GM18867 (cell line): ENCODE data around the gene CFL1.

Experiments used
- ATAC-seq: cut with Tn5 transposase; IDR thresholded peaks from one replicate; pipeline ENCODE4 v1.9.1; 2021; ENCODE audit warnings: mild to moderate bottlenecking, moderate library complexity; ENCODE audit not compliant: unreplicated experiment

The CFL1 gene

DNA sequence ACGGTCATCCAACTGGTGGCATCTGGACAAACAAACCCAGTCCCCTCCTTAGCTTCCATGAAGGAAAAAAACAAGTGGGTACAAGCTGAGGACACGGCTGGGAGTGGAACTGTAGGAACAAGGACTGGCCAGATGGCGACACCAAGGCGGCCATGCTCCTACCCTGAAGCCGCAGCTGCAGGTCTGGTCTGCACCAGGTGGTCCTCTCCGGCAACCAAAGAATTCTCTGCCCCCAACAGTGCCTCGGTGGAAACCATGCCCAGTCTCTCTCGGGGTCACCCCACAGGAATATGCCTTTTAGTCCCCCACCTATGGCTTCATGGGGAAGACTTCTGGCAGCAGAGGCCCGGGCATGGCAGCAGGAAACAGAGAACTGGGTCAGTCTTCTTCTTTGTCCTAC, 48.5 kb downstream of the CFL1 start:
- ATAC-seq, result no peak

DNA sequence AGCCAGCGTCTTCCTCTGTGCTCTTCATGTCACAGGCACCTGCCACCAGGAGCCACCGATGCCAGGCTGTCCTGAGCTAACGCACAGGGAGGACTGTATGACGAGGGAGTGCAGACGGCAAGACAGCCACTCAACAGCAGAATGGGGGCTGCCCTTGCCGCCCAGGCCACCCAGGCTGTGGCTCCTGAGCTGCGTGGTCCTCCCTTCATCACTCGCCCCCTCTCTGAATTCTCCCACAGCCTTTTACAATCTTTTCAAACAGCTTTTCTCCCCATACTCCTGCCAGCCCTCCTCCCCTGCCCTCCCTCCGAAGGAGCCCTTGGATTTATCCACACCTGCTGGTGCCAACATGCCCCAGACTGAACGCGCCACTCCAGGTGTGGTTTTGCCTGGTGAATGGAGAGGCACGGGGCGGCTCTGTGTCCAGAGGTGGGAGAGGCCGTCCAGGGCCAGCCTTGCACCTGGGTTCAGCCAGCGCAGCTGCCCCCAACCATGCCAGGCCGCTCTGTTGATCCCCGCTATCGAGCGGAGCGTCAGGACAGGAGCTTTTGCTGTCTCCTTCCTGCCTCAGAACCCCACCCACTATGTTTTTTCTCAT, 49.1 kb downstream of the CFL1 start:
- ATAC-seq, result no peak

DNA sequence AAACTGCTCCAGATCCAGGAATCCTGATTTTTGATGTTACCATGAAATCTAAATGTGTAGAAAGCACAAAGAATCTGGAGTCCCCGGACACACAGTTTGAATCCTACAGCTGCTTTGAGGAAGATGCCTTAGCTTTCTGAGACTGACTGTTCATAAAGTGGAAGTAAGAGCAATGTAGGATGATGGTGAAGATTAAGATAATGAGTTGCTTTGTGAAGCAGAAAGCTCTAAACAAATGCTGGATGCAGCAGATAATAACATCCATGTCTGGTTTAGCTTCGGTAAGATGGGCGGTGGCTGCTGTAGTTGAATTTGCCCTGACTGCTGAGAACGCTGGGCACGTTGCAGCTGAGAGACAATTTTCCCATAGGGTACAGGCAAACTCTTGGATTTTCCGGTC, 51.0 kb downstream of the CFL1 start:
- no peak for ATAC-seq
